Mucosa of stomach (tissue), 1 donor: ENCODE measurements around the gene MLEC.
"Not testable (repeated sequence)": the region's sequence is repeated elsewhere in the genome, so short reads cannot be mapped to it uniquely, and the experiment has no call there.

ENCODE experiments used
- H3K27me3 ChIP-seq: one replicate; pipeline ENCODE4 v1.7.0; 2013; ENCODE audit warnings: mild to moderate bottlenecking, low read length; ENCODE audit not compliant: control insufficient read depth, insufficient read depth
- H3K36me3 ChIP-seq: one replicate; pipeline ENCODE4 v1.7.0; 2013; ENCODE audit warnings: low read length; ENCODE audit not compliant: control insufficient read depth, insufficient read depth
- H3K4me1 ChIP-seq: one replicate; pipeline ENCODE4 v1.7.0; 2013; ENCODE audit warnings: mild to moderate bottlenecking, low read length; ENCODE audit not compliant: control insufficient read depth, insufficient read depth
- H3K4me3 ChIP-seq: one replicate; pipeline ENCODE4 v1.7.0; 2013; ENCODE audit warnings: low read length
- H3K9ac ChIP-seq: one replicate; pipeline ENCODE4 v1.7.0; 2013; ENCODE audit warnings: mild to moderate bottlenecking, low read length, moderate library complexity
- H3K9me3 ChIP-seq: one replicate; pipeline ENCODE4 v1.7.0; 2013; ENCODE audit warnings: mild to moderate bottlenecking, low read length, moderate library complexity; ENCODE audit not compliant: control insufficient read depth
- donor health status: Pancreatic carcinoma.

MLEC gene

GRCh38 chr12:120719496-120720233, 32.7 kb downstream of the MLEC start:
- H3K27me3 ChIP-seq: no peaks in the 10 kb centered on the region
- H3K9me3 ChIP-seq: no peaks in the 10 kb centered on the region
- H3K9ac ChIP-seq: no peak overlapping the region
- H3K4me1 ChIP-seq: peaks cover 20% of the 10 kb centered on the region
- H3K4me3 ChIP-seq: no peak overlapping the region
- peaks cover 23% of the 10 kb centered on the region for H3K36me3 ChIP-seq

- H3K9ac ChIP-seq: no peak overlapping the region
- no peaks in the 10 kb centered on the region for H3K27me3 ChIP-seq
- H3K4me1 ChIP-seq: peaks cover 27% of the 10 kb centered on the region
- H3K9me3 ChIP-seq: no peaks in the 10 kb centered on the region
- H3K36me3 ChIP-seq: peaks cover 23% of the 10 kb centered on the region
- no peak overlapping the region for H3K4me3 ChIP-seq
These were observed 33.5 kb downstream of the MLEC start for GRCh38 chr12:120720234-120720986.

DNA sequence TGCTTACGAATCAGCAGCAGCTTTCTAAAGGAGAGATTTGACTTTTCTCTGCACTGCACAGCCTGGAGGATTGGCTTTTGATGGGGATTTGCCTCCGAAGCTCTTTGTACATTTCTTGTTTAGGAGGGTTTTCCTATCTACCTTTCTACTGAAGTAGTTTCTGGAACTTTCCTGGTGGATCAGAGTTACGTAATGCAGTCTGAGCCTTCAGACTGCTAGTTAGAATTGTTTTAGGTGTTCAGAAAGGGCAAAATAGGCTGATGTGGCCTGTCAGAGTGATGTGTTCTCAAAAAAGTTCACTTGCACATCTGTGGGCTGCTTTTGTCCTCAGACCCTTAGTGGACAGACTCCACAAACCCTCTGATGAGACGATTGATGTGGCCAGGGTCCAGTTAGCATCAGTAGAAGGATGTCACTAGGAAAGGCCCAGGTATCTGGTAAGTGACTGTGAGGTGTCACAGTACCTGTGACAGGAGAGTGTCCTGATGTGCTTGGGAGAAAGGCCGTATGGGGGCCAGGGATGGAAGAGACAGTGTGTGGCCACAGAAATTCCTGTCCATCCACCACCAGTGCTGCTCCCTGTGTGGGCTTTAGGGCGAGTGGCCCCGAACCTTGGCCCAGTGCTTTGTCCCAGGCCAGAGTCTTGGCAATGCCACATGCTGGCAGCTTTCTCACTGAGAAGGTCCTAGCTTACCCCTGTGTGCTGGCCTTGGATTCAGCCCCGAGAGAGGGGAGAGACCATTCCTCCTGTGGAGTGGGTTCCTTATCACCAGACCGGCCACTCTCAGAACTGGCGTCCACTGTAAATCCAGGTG, 34.2 kb downstream of the MLEC start:
- Histone ChIP-seq H3K27me3 (no peaks in the 10 kb centered on the region), H3K9ac (no peak overlapping the region), H3K36me3 (peaks cover 23% of the 10 kb centered on the region), H3K9me3 (no peaks in the 10 kb centered on the region), H3K4me1 (peaks cover 31% of the 10 kb centered on the region), H3K4me3 (no peak overlapping the region)

GRCh38 chr12:120721866-120722265, 34.9 kb downstream of the MLEC start:
- no peak overlapping the region for H3K9ac ChIP-seq
- H3K9me3 ChIP-seq: no peaks in the 10 kb centered on the region
- no peak overlapping the region for H3K4me3 ChIP-seq
- no peaks in the 10 kb centered on the region for H3K27me3 ChIP-seq
- H3K36me3 ChIP-seq: peaks cover 20% of the 10 kb centered on the region
- peaks cover 38% of the 10 kb centered on the region for H3K4me1 ChIP-seq

DNA sequence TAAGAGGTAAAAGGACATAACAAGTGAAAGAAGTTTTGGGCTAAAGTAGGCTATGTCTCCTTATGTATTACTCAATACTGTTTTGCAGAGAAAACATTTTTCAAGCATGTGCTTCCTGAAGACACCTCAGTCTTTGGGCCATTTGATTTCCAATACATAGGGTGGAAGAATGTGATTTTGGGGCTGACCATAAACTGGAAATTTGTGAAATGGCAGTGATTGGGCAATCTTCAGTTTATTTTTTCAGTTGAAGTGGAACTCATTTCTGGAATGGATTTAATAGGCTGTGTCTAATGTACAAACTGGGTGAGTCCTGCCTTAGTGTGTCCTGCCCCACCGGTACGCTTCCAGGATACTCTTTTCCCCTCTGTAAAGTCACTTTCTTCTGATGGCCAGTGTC, 35.8 kb downstream of the MLEC start:
- Histone ChIP-seq H3K4me3 (no peak overlapping the region), H3K36me3 (peaks cover 17% of the 10 kb centered on the region), H3K9ac (no peak overlapping the region), H3K9me3 (no peaks in the 10 kb centered on the region), H3K4me1 (peaks cover 40% of the 10 kb centered on the region), H3K27me3 (no peaks in the 10 kb centered on the region)

GRCh38 chr12:120724720-120725119, 37.8 kb downstream of the MLEC start:
- Histone ChIP-seq H3K4me3 (no peak overlapping the region), H3K4me1 (peaks cover 27% of the 10 kb centered on the region), H3K36me3 (peaks cover 11% of the 10 kb centered on the region), H3K27me3 (no peaks in the 10 kb centered on the region), H3K9me3 (no peaks in the 10 kb centered on the region), H3K9ac (no peak overlapping the region)

- Histone ChIP-seq H3K36me3 (peaks cover 11% of the 10 kb centered on the region), H3K9me3 (no peaks in the 10 kb centered on the region), H3K4me3 (peak overlapping the region; percentile 88), H3K27me3 (no peaks in the 10 kb centered on the region), H3K4me1 (peaks cover 22% of the 10 kb centered on the region), H3K9ac (peak overlapping the region; percentile 86)
These were observed 38.3 kb downstream of the MLEC start for GRCh38 chr12:120725151-120725658.

DNA sequence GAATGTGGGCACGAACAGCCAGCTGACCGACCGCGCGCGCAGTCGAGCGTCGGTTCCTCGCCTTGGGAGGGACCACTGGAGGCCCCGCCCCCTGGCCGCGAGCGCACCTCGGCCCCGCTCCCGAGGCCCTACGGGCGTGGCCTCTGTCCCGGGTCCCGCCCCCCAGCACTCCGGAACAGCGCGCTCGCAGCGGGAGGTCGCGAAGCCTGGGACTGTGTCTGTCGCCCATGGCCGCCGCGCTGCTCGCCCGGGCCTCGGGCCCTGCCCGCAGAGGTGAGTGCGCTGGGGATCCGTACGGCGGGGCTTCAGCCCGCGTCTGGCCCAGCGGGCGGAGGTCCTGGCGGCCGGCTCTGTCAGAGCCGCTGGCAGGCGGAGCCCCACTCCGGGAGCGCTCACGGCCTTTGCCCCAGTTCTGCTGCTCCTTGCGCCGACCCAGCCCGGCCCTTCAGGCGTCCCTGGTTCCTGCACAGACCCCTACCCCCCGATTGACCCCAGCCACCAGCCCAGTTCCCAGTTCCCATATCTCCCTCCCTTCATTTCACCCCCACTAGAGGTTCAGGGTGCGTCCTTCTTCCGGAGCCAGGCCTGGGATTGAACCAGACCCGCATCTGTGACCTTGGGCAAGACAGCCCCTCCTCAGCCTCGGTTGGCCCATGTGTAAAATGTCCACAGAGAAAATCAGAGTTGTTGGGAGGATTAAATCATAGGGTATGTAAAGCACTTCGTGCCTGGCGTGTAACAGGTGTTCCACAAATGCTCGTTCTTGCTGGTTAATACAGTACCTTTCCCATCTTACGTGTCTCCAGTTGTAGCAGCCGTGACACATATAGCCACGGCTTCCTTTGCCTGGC, 38.9 kb downstream of the MLEC start, which contains the start of gene ACADS:
Gene ACADS (plus strand): TSS at position 168 of the 851 bp plus-strand sequence. CDS start 60 bp downstream, at position 228.
- H3K36me3 ChIP-seq: peaks cover 11% of the 10 kb centered on the region

GRCh38 chr12:120726510-120726793, 39.5 kb downstream of the MLEC start:
- Histone ChIP-seq H3K9me3 (no peaks in the 10 kb centered on the region), H3K36me3 (peaks cover 6% of the 10 kb centered on the region), H3K9ac (peak overlapping the region; percentile 86), H3K4me3 (peak overlapping the region; percentile 88), H3K4me1 (peaks cover 19% of the 10 kb centered on the region), H3K27me3 (no peaks in the 10 kb centered on the region)

More for the DNA sequence above, 38.9 kb downstream of the MLEC start, which contains the start of gene ACADS:
- no peaks in the 10 kb centered on the region for H3K27me3 ChIP-seq
- no peaks in the 10 kb centered on the region for H3K9me3 ChIP-seq
- H3K4me1 ChIP-seq: peaks cover 19% of the 10 kb centered on the region
- peak within 1 kb of the TSS; percentile 88 for H3K4me3 ChIP-seq
- peak within 1 kb of the TSS; percentile 86 for H3K9ac ChIP-seq

DNA sequence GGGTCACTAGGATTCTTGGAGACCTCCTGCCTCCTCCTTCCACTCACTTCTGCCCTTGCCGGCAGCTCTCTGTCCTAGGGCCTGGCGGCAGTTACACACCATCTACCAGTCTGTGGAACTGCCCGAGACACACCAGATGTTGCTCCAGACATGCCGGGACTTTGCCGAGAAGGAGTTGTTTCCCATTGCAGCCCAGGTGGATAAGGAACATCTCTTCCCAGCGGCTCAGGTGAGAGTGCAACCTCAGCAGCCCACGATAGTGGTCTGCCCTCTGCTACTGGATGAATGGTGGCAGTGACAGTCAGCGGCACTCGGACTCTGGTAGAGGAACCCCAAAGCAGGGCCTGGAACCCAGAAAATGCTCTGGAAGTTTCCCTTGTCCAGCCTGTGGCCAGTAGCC, 40.0 kb downstream of the MLEC start:
- Histone ChIP-seq H3K36me3 (peaks cover under 1% of the 10 kb centered on the region), H3K9me3 (no peaks in the 10 kb centered on the region), H3K4me3 (no peak overlapping the region), H3K4me1 (peaks cover 19% of the 10 kb centered on the region), H3K27me3 (no peaks in the 10 kb centered on the region), H3K9ac (no peak overlapping the region)

GRCh38 chr12:120732198-120732597, 45.2 kb downstream of the MLEC start:
- H3K4me1 ChIP-seq: not testable (repeated sequence)

More at GRCh38 chr12:120732198-120732597, 45.2 kb downstream of the MLEC start:
- H3K27me3 ChIP-seq, H3K4me3 ChIP-seq, H3K9me3 ChIP-seq, H3K9ac ChIP-seq, H3K36me3 ChIP-seq: not testable (repeated sequence)
